ENCODE data around the gene USP53. TPM values are rescaled to one million over a fixed set of nuclear protein-coding genes. Genes with fewer than 3 reads are reported as not detected.
"Not testable (repeated sequence)": the region's sequence is repeated elsewhere in the genome, so short reads cannot be mapped to it uniquely, and the experiment has no call there.

USP53 gene
- total RNA-seq (2022) (47.4 and 68.0 TPM in 2 replicates), Bru-seq, nascent RNA (percentile 97 among the genes with signal in this experiment), BruChase-seq, experiment 1, labeled RNA remaining after a 6-hour chase (percentile 91 among the genes with signal in this experiment), BruChase-seq, experiment 2, labeled RNA remaining after a 2-hour chase (percentile 92 among the genes with signal in this experiment)
- long read RNA-seq, full-length matches to known transcripts: 5 of 58 reads
- long read RNA-seq, partial matches to known transcripts: 19 of 58 reads
- long read RNA-seq, other reads (novel, unspliced or antisense): 34 of 58 reads

DNA sequence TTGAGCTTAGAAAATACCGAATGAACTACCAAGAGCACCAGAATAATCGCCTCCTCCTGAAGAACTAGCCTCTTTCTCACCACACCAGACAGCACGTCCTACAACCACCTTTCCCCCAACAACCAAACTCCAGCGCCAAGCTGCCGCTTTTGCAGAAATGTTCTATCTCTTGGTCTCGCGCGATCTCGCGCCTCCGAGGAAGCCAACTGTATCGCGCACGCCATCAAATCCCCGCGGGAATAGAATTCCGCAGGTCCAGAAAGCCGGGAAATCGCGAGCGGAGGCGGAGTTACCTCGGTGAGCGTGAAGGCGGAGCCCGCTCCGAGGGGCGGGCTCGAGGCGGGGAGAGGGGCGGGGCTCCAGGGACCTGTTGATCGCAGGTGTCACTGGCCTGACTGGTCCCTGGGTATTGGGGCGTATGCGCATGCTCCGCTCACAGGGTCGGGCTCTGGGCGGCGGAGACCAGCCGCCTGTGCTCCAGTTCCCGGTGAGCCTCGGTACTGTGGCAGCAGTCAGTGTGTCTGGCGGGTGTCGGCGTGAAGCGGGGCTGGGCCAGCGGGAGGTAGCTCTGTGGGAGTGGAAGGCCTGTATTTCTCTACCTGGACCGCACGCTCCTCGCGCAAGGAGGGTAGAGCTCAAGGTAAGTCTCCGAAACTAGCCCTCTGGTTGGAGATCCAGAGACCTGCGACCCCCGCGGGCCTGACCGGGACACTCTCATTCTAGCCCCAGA, at the start of gene USP53:
Gene USP53 (plus strand): TSS at position 480 of the 730 bp plus-strand sequence. CDS start 27,047 bp downstream, outside the sequence.
- Mint-ChIP-seq H3K27me3 (ENCODE audit: insufficient read depth, unreplicated experiment) (no peaks in the 10 kb centered on the region), H3K36me3 (ENCODE audit: insufficient read depth, unreplicated experiment) (peaks cover 6% of the 10 kb centered on the region), H3K9me3 (ENCODE audit: unreplicated experiment) (no peaks in the 10 kb centered on the region), H3K27ac (ENCODE audit: low read depth, unreplicated experiment) (peak within 1 kb of the TSS; percentile 94), H3K4me1 (ENCODE audit: insufficient read depth, unreplicated experiment) (peaks cover 29% of the 10 kb centered on the region), H3K4me3 (ENCODE audit: unreplicated experiment) (peak within 1 kb of the TSS; percentile 84)
- intact Hi-C loops (cut with micrococcal nuclease): loop anchor here (1.0 to 10.0 kb wide), 6 partner anchors 75 to 375 kb away; partner anchors contain the start of gene SEC24D
- TF ChIP-seq, protein P1, sequence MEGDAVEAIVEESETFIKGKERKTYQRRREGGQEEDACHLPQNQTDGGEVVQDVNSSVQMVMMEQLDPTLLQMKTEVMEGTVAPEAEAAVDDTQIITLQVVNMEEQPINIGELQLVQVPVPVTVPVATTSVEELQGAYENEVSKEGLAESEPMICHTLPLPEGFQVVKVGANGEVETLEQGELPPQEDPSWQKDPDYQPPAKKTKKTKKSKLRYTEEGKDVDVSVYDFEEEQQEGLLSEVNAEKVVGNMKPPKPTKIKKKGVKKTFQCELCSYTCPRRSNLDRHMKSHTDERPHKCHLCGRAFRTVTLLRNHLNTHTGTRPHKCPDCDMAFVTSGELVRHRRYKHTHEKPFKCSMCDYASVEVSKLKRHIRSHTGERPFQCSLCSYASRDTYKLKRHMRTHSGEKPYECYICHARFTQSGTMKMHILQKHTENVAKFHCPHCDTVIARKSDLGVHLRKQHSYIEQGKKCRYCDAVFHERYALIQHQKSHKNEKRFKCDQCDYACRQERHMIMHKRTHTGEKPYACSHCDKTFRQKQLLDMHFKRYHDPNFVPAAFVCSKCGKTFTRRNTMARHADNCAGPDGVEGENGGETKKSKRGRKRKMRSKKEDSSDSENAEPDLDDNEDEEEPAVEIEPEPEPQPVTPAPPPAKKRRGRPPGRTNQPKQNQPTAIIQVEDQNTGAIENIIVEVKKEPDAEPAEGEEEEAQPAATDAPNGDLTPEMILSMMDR (IDR thresholded peaks at IDR 0.05; ENCODE audit: unreplicated experiment): no peak
- ChIA-PET CTCF (interaction anchor here (0.7 to 3.3 kb wide), 27 partner anchors 10 to 388 kb away, joined by 3 to 28 read pairs (median 4); no protein-coding TSS in a partner anchor), POLR2A (interaction anchor here (0.6 to 5.5 kb wide), 66 partner anchors 8 to 850 kb away, joined by 3 to 99 read pairs (median 5); partner anchors contain the start of genes METTL14 and SEC24D)
- BruUV-seq (replicated peaks): no TSS peak
- peak; percentile 98 for DNase-seq (ENCODE audit: unreplicated experiment)

- Mint-ChIP-seq H3K9me3 (ENCODE audit: unreplicated experiment) (peaks cover 7% of the 10 kb centered on the region), H3K27me3 (ENCODE audit: insufficient read depth, unreplicated experiment) (no peaks in the 10 kb centered on the region), H3K4me1 (ENCODE audit: insufficient read depth, unreplicated experiment) (no peaks in the 10 kb centered on the region), H3K36me3 (ENCODE audit: insufficient read depth, unreplicated experiment) (no peaks in the 10 kb centered on the region), H3K27ac (ENCODE audit: low read depth, unreplicated experiment) (no peak overlapping the region), H3K4me3 (ENCODE audit: unreplicated experiment) (no peak overlapping the region)
- ChIA-PET CTCF (interaction anchor here (0.5 to 1.3 kb wide), 2 partner anchors 28 to 79 kb away, joined by 3 to 4 read pairs; no protein-coding TSS in a partner anchor), POLR2A (interaction anchor here (0.7 kb wide), 1 partner anchor 43 kb away, joined by 3 read pairs; no protein-coding TSS in a partner anchor)
- TF ChIP-seq, protein P1 (IDR thresholded peaks at IDR 0.05; ENCODE audit: unreplicated experiment): no peak
- no peak for DNase-seq (ENCODE audit: unreplicated experiment)
- BruUV-seq (replicated peaks): no TSS peak
- intact Hi-C loops (cut with micrococcal nuclease): no loop called here
Measured at GRCh38 chr4:119165767-119166166, 46.7 kb upstream of the USP53 start.

DNA sequence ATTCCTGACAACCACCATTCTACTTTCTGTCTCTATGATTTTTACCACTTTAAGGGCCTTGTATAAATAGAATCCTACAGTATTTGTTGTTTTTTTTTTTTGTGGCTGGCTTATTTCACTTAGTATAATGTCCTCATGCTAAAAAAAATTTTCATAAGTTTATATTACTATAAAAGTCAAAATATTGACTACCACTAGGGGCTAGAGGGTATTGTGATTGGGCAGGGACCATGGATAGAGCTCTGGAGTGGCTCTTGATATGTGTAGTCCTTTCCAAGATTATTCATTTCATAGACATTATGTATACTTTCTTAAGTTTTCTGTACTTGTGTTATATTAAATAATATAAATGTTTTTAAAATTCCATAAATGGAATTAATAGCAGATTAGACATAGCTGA, 42.3 kb upstream of the USP53 start:
- H3K4me1 Mint-ChIP-seq (ENCODE audit: insufficient read depth, unreplicated experiment): peaks cover 5% of the 10 kb centered on the region
- H3K36me3 Mint-ChIP-seq (ENCODE audit: insufficient read depth, unreplicated experiment): no peaks in the 10 kb centered on the region
- ChIA-PET POLR2A (interaction anchor here (1.0 to 1.2 kb wide), 2 partner anchors 10 to 28 kb away, joined by 3 read pairs; no protein-coding TSS in a partner anchor), CTCF (interaction anchor here (0.7 to 1.0 kb wide), 3 partner anchors 20 to 766 kb away, joined by 3 to 4 read pairs (median 4); no protein-coding TSS in a partner anchor)
- H3K27me3 Mint-ChIP-seq (ENCODE audit: insufficient read depth, unreplicated experiment): no peaks in the 10 kb centered on the region
- no peak overlapping the region for H3K4me3 Mint-ChIP-seq (ENCODE audit: unreplicated experiment)
- TF ChIP-seq, protein P1 (IDR thresholded peaks at IDR 0.05; ENCODE audit: unreplicated experiment): no peak
- peaks cover 7% of the 10 kb centered on the region for H3K9me3 Mint-ChIP-seq (ENCODE audit: unreplicated experiment)
- DNase-seq (ENCODE audit: unreplicated experiment): no peak
- H3K27ac Mint-ChIP-seq (ENCODE audit: low read depth, unreplicated experiment): no peak overlapping the region
- no TSS peak for BruUV-seq (replicated peaks)
- intact Hi-C loops (cut with micrococcal nuclease): no loop called here

DNA sequence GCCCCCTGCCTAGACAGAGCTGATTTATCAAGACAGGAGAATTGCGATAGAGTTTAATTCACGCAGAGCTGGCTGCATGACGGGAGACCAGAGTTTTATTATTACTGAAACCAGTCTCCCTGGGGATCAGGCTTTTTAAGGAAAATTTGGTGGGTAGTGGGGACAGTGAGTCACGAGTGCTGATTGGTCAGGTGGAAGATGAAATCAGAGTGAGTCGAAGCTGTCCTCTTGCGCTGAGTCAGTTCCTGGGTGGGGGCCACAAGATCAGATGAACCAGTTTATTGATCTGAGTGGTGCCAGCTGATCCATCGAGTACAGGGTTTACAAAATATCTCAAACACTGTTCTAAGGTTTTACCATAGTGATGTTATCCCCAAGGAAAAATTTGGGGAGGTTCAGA, 40.3 kb upstream of the USP53 start:
- Mint-ChIP-seq H3K27ac (ENCODE audit: low read depth, unreplicated experiment) (no peak overlapping the region), H3K4me1 (ENCODE audit: insufficient read depth, unreplicated experiment) (peaks cover 5% of the 10 kb centered on the region), H3K36me3 (ENCODE audit: insufficient read depth, unreplicated experiment) (no peaks in the 10 kb centered on the region), H3K4me3 (ENCODE audit: unreplicated experiment) (no peak overlapping the region), H3K9me3 (ENCODE audit: unreplicated experiment) (peaks cover under 1% of the 10 kb centered on the region), H3K27me3 (ENCODE audit: insufficient read depth, unreplicated experiment) (no peaks in the 10 kb centered on the region)
- POLR2A ChIA-PET: interaction anchor here (0.8 to 1.3 kb wide), 2 partner anchors 40 to 225 kb away, joined by 3 to 4 read pairs; partner anchors contain the start of gene USP53
- CTCF ChIA-PET: no interaction called here
- BruUV-seq (replicated peaks): no TSS peak
- intact Hi-C loops (cut with micrococcal nuclease): no loop called here
- DNase-seq (ENCODE audit: unreplicated experiment): no peak
- TF ChIP-seq, protein P1 (IDR thresholded peaks at IDR 0.05; ENCODE audit: unreplicated experiment): no peak

- not testable (repeated sequence) for H3K36me3 Mint-ChIP-seq (ENCODE audit: insufficient read depth, unreplicated experiment)
Measured at GRCh38 chr4:119173729-119174361, 38.7 kb upstream of the USP53 start.

More at GRCh38 chr4:119173729-119174361, 38.7 kb upstream of the USP53 start:
- H3K9me3 Mint-ChIP-seq (ENCODE audit: unreplicated experiment); DNase-seq (ENCODE audit: unreplicated experiment); H3K4me1 Mint-ChIP-seq (ENCODE audit: insufficient read depth, unreplicated experiment); H3K27me3 Mint-ChIP-seq (ENCODE audit: insufficient read depth, unreplicated experiment); BruUV-seq (replicated peaks); CTCF ChIA-PET; H3K27ac Mint-ChIP-seq (ENCODE audit: low read depth, unreplicated experiment); intact Hi-C loops (cut with micrococcal nuclease); H3K4me3 Mint-ChIP-seq (ENCODE audit: unreplicated experiment): not testable (repeated sequence)
- POLR2A ChIA-PET: interaction anchor here (0.7 kb wide), 1 partner anchor 34 kb away, joined by 3 read pairs; no protein-coding TSS in a partner anchor
